GM18867 (cell line): Measurements from ENCODE around the gene STK11.

ENCODE experiments used
- ATAC-seq: cut with Tn5 transposase; IDR thresholded peaks from one replicate; pipeline ENCODE4 v1.9.1; 2021; ENCODE audit warnings: mild to moderate bottlenecking, moderate library complexity; ENCODE audit not compliant: unreplicated experiment

Gene STK11

GRCh38 chr19:1205114-1206099 is at the start of gene STK11:
STK11 (plus strand) TSS chr19:1205778; CDS start chr19:1206914, 1,136 bp downstream.
- ATAC-seq, result peak; percentile 87

- no peak for ATAC-seq
Observed at GRCh38 chr19:1156305-1156801, 49.2 kb upstream of the STK11 start.

- no peak for ATAC-seq
Observed at GRCh38 chr19:1156830-1157615, 48.6 kb upstream of the STK11 start.

- no peak for ATAC-seq
Observed at GRCh38 chr19:1157931-1158884, 47.4 kb upstream of the STK11 start.

GRCh38 chr19:1158885-1159448 is 46.6 kb upstream of the STK11 start:
- no peak for ATAC-seq

- ATAC-seq, result no peak
Observed at GRCh38 chr19:1159864-1160595, 45.5 kb upstream of the STK11 start.

- ATAC-seq, result no peak
Observed at GRCh38 chr19:1161716-1162115, 43.9 kb upstream of the STK11 start.

GRCh38 chr19:1162404-1163282 is 42.9 kb upstream of the STK11 start:
- no peak for ATAC-seq

- ATAC-seq, result no peak
Observed at GRCh38 chr19:1163283-1163933, 42.2 kb upstream of the STK11 start.

GRCh38 chr19:1163934-1164683 is 41.5 kb upstream of the STK11 start:
- no peak for ATAC-seq

GRCh38 chr19:1164684-1165531 is 40.7 kb upstream of the STK11 start:
- no peak for ATAC-seq

- ATAC-seq, result no peak
Observed at GRCh38 chr19:1166872-1167573, 38.6 kb upstream of the STK11 start.

- ATAC-seq, result no peak
Observed at GRCh38 chr19:1167687-1168571, 37.6 kb upstream of the STK11 start.

GRCh38 chr19:1168572-1169410 is 36.8 kb upstream of the STK11 start:
- no peak for ATAC-seq
